ENCODE measurements around the gene NFYC.

- TF ChIP-seq CTCF (IDR thresholded peaks at IDR 0.05; ENCODE audit: control extremely low read depth in 1 of 3, insufficient read depth in 1 of 3, low read depth in 1 of 3, low read length in 3 of 3): peak in 1 of 3 experiments; percentile 8; a peak in 1 of 4 replicates
- no peak for TF ChIP-seq SUZ12 (IDR thresholded peaks at IDR 0.05; ENCODE audit: low read length)
- TF ChIP-seq EZH2 (IDR thresholded peaks at IDR 0.05; ENCODE audit: low read depth, low read length, severe bottlenecking): no peak
- TF ChIP-seq TBP (IDR thresholded peaks at IDR 0.05; ENCODE audit: low read depth, low read length): no peak
- no peak for TF ChIP-seq CEBPB (IDR thresholded peaks at IDR 0.05; ENCODE audit: low read depth, low read length)
- no peak for TF ChIP-seq MAX (IDR thresholded peaks at IDR 0.05)
- TF ChIP-seq BCL11A (IDR thresholded peaks at IDR 0.05; ENCODE audit: low read depth in 2 of 2, low read length in 2 of 2): no peak
- TF ChIP-seq BRCA1 (IDR thresholded peaks at IDR 0.05; ENCODE audit: low read depth, low read length): no peak
- TF ChIP-seq CTBP2 (IDR thresholded peaks at IDR 0.05; ENCODE audit: borderline replicate concordance, insufficient read depth, insufficient read length, low read length): no peak
- TF ChIP-seq USF2 (IDR thresholded peaks at IDR 0.05; ENCODE audit: low read length): no peak
- TF ChIP-seq ATF3 (IDR thresholded peaks at IDR 0.05; ENCODE audit: insufficient read depth, low read depth, low read length): no peak
- no peak for TF ChIP-seq EP300 (IDR thresholded peaks at IDR 0.05; ENCODE audit: borderline replicate concordance in 1 of 2, low read depth in 2 of 2, low read length in 2 of 2)
- no peak for TF ChIP-seq RFX5 (IDR thresholded peaks at IDR 0.05; ENCODE audit: borderline replicate concordance, low read depth, low read length)
Observed at GRCh38 chr1:40798366-40799281, 107.1 kb downstream of the NFYC start.
